ENCODE data around the gene RBM39. TPM values are rescaled to one million over a fixed set of nuclear protein-coding genes. Genes with fewer than 3 reads are reported as not detected.

The RBM39 gene
- 100 to 1,000 TPM; 320 to 423 (median 379) TPM for total RNA-seq

DNA sequence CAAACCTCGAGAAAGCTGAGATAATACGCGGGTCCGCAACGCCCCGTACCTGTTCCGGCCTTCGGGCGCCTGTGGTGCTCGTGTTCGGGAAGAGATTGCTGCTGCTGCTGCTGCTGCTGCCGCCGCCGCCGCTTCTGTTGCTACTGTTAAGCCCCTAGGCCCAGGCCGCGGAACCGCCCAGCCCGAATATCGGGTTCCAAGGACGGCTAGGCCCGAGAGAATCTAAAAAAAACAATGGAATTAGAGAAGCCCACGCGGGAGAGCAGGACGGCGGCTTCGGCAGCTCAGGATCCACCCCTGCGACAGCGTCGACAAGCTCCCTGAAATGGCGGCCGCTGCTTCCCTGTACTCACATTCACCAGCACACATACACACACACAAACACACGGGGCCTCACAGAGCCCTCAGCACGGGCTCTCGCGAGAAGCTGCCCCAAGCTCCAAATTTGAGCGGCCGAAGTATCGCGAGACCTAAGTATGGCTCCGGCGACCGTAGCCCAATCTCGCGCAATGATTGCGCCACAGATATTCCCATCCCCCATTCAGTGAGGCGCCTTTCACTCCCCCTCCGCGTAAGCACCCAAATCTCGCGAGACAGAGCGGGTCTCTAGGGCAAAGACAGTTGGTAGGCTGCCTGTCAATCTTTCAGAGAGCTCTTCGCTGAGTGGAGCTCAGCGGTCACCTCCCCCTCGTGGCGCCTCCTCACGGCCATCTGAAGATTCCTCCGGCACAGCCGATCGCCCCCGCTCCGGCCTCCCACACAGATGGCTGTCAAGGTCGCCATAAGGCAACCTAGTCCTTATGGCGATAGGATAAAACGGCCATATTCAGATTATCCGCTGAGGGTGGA lies at the start of gene RBM39:
TSS of gene RBM39 (minus strand) at position 369 of the 849 bp plus-strand sequence. CDS start 1,386 bp downstream, outside the sequence.
- TF ChIP-seq, protein P1, sequence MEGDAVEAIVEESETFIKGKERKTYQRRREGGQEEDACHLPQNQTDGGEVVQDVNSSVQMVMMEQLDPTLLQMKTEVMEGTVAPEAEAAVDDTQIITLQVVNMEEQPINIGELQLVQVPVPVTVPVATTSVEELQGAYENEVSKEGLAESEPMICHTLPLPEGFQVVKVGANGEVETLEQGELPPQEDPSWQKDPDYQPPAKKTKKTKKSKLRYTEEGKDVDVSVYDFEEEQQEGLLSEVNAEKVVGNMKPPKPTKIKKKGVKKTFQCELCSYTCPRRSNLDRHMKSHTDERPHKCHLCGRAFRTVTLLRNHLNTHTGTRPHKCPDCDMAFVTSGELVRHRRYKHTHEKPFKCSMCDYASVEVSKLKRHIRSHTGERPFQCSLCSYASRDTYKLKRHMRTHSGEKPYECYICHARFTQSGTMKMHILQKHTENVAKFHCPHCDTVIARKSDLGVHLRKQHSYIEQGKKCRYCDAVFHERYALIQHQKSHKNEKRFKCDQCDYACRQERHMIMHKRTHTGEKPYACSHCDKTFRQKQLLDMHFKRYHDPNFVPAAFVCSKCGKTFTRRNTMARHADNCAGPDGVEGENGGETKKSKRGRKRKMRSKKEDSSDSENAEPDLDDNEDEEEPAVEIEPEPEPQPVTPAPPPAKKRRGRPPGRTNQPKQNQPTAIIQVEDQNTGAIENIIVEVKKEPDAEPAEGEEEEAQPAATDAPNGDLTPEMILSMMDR (IDR thresholded peaks at IDR 0.05; ENCODE audit: low read depth): no peak

DNA sequence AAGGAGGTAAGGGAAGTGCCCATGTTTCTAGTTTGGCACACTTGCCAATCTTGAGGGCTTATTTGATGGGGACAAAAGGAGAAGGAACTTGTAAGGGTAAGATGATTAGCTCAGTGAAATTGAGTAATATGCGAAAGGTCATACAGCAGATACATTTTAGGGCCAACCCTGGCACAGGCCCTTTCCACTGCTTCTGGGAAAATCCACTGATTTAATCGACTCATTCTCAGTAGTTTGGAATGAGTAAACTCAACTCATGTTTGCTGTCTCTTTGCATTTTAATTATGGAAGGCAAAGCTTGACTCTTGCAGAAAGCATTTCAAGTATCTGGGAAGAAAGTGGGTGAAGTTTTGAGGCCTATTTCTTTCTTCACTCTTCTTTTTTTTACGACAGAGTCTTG lies 49.8 kb upstream of the RBM39 start:
- TF ChIP-seq, protein P1 (IDR thresholded peaks at IDR 0.05; ENCODE audit: low read depth): no peak

DNA sequence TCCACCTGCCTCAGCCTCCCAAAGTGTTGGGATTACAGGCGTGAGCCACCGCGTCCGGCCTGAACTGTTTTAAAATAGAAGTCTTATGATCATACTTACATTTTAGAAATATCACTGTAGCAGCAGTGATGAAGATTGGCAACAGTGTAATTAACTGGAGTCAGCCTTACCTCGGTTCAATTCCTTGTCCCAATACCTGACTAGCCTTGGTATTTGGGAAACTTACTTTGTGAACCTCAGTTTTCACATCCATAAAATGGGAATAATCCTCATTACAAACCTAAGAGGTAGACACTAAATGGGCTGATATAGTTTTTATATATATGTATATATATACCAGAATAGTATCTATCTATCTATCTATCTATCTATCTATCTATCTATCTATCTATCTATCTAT lies 49.0 kb upstream of the RBM39 start:
- TF ChIP-seq, protein P1 (IDR thresholded peaks at IDR 0.05; ENCODE audit: low read depth): no peak

DNA sequence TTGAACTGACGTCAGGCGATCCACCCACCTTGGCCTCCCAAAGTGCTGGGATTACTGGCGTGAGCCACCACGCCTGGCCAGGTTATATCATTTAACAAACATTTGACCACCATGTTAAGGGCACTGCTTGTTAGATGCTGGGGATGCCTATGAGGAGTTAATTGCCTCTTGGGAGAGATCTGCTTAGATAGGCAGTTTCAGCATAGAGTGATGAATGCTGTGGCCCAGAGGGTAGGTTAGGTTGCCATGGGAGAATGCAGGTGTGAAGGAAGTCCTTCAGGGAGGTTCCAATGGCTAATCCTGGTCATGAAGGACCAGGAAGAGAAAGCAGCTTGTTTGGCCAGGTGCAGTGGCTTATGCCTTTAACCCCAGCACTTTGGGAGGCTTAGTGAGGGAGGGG lies 46.7 kb upstream of the RBM39 start:
- TF ChIP-seq, protein P1 (IDR thresholded peaks at IDR 0.05; ENCODE audit: low read depth): no peak

DNA sequence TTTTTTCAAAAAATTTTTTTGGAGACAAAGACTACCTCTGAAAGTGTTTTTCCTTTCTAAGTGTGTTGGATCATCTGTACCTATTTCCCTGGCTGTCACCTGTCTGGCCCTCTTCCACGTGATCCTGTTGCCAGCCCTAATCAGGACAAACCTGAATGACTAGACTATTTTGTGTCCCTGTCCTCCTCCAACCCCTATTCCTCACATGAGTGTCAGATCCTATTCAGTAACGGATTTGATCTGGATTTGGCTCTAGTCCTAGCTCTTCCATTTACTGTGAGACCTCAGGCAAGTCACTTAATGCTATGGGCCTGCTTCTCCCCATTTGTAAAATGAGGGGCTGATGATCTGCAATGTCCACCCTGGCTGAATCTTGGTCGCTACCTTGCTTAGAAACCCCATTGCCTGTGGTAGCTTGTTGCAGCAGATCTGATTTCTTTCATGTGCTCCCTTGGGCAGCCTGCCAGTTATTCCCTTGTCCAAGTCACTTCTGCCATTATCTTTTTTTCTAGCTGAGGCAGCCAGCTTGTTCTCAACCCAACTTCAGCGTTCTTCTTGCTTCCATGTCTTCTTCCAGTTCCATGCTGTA lies 34.5 kb upstream of the RBM39 start:
- TF ChIP-seq, protein P1 (IDR thresholded peaks at IDR 0.05; ENCODE audit: low read depth): no peak

DNA sequence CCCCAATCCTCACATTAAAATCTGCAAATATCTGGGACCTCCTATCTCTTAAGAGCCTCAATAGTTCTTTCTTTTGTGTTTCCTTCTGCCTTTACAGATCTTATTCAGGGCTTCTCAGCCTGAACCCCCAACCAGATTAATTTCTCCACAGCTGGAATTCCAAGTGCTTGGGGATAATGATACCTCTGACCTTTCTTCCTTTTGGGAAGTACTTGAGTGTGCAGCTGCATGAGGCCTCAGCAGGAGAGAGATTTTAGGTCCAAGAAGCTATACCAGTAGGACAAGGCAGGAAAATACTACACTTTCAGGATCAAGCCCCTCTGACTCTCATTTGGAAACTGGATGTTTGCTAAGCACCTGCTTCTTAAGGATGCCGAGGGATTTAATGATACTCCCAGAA lies 32.3 kb upstream of the RBM39 start:
- TF ChIP-seq, protein P1 (IDR thresholded peaks at IDR 0.05; ENCODE audit: low read depth): no peak

DNA sequence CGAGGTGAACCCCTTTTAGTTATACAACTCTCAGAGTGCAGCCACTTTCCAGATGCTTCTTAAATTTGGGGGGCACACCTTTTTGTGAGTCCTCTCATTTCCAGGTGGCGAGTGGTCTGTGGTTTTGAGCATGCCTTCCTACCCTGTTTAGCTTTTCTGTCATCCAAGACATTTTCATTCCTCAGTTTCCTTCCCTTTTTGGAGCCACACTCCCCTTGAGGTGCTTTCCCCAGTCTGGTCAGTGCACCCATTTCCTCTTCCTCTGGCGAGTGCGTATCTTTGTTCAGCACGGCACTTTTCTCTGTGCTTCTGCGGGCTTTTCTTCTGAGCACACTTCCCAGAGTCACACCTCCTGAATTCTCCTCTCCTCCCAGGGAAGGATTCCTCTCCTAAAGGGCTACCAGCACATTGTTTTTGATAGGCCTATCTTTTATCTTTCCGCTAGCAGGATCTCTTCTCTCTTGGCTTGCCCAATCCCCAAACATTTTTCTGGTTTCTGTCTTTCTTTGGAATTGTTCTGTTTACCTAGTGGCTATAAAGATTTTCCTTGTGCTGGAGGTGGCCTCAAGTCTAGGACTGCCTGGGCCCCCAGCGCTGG lies 31.2 kb upstream of the RBM39 start:
- TF ChIP-seq, protein P1 (IDR thresholded peaks at IDR 0.05; ENCODE audit: low read depth): no peak
